PC-3 (cell line): ENCODE measurements around the gene CLEC17A. TPM values are rescaled to one million over a fixed set of nuclear protein-coding genes. Genes with fewer than 3 reads are reported as not detected.

ENCODE experiments used
- ATAC-seq: fragments of 200-7000 bp; cut with Tn5 transposase; 2 replicates; pipeline ENCODE4 v1.9.1; 2020; ENCODE audit warnings: mild to moderate bottlenecking, moderate library complexity
- BruUV-seq: library from RNA; stranded (reverse); fragments of 400-500 nt; replicated peaks from 2 replicates; lab custom pipeline; 2021; lab: Mats Ljungman, UMichigan
- CTCF ChIA-PET: fragments of 300-600 bp; sonication (Branson Sonifier 250); formaldehyde crosslinking; loops from one replicate; lab custom pipeline; 2022; ENCODE audit warnings: antibody characterized with exemption; lab: Charles Lee
- POLR2A ChIA-PET: fragments of 300-600 bp; sonication (Branson Sonifier 250); formaldehyde crosslinking; loops from one replicate; lab custom pipeline; 2022; ENCODE audit warnings: antibody characterized with exemption; ENCODE audit not compliant: unreplicated experiment; lab: Charles Lee
- DNase-seq: peaks from one replicate; pipeline ENCODE4 v3.0.0-alpha.2; 2015
- H2AFZ ChIP-seq: fragments of 300-600 bp; sonication (generic); 2 replicates; pipeline ENCODE4 v1.6.0; 2016; ENCODE audit warnings: antibody characterized with exemption, low read length
- H3F3A ChIP-seq: fragments of 300-600 bp; sonication (generic); one replicate; pipeline ENCODE4 v1.6.0; 2017; ENCODE audit warnings: antibody characterized with exemption, low read length, control low read depth, mild to moderate bottlenecking; ENCODE audit not compliant: unreplicated experiment
- H3K27ac ChIP-seq: fragments of 300-600 bp; sonication (generic); 2 replicates; pipeline ENCODE4 v1.5.1; 2016; ENCODE audit warnings: mild to moderate bottlenecking, low read length
- H3K27me3 ChIP-seq: fragments of 300-600 bp; sonication (generic); 2 replicates; pipeline ENCODE4 v1.6.1; 2016; ENCODE audit warnings: low read length, mixed read lengths
- H3K36me3 ChIP-seq: fragments of 300-600 bp; sonication (generic); 2 replicates; pipeline ENCODE4 v1.6.1; 2016; ENCODE audit warnings: low read depth, mixed run types, low read length, mixed read lengths
- H3K4me1 ChIP-seq: fragments of 300-600 bp; sonication (generic); 2 replicates; pipeline ENCODE4 v1.5.1; 2016; ENCODE audit warnings: low read length; ENCODE audit not compliant: insufficient read depth
- H3K4me2 ChIP-seq: fragments of 300-600 bp; sonication (generic); 2 replicates; pipeline ENCODE4 v1.6.0; 2016; ENCODE audit warnings: low read length
- H3K4me3 ChIP-seq: fragments of 300-600 bp; sonication (generic); 2 replicates; pipeline ENCODE4 v1.5.1; 2016; ENCODE audit warnings: mild to moderate bottlenecking, low read length, mixed read lengths
- H3K79me2 ChIP-seq: fragments of 300-600 bp; sonication (generic); 2 replicates; pipeline ENCODE4 v1.6.1; 2017; ENCODE audit warnings: low read length, mixed read lengths
- H3K9ac ChIP-seq: fragments of 300-600 bp; sonication (generic); 2 replicates; pipeline ENCODE4 v1.6.0; 2016; ENCODE audit warnings: mild to moderate bottlenecking, low read length
- H3K9me2 ChIP-seq: fragments of 300-600 bp; sonication (generic); replicated peaks from 2 replicates; pipeline ENCODE4 v1.6.1; 2016; ENCODE audit warnings: mixed run types, low read length, mixed read lengths
- H3K9me3 ChIP-seq: fragments of 300-600 bp; sonication (generic); 2 replicates; pipeline ENCODE4 v1.6.1; 2016; ENCODE audit warnings: low read length, mixed read lengths
- H4K20me1 ChIP-seq: fragments of 300-600 bp; sonication (generic); 2 replicates; pipeline ENCODE4 v1.6.1; 2016; ENCODE audit warnings: low read length, mixed read lengths
- EZH2 ChIP-seq: fragments of 300-600 bp; sonication (generic); IDR thresholded peaks from one replicate; pipeline ENCODE4 v1.6.1; 2017; ENCODE audit warnings: antibody characterized with exemption, mild to moderate bottlenecking, low read length; ENCODE audit not compliant: unreplicated experiment
- EZH2phosphoT487 ChIP-seq: fragments of 300-600 bp; sonication (generic); IDR thresholded peaks from 2 replicates; pipeline ENCODE4 v1.6.1; 2018; ENCODE audit warnings: mild to moderate bottlenecking, antibody characterized with exemption, low read length, borderline replicate concordance
- intact Hi-C: fragments of 100-400 bp; cut with micrococcal nuclease; formaldehyde crosslinking; loops from 2 replicates; pipeline ENCODE4 v1.9.0; 2023
- total RNA-seq: library from RNA; depleted of rRNA; stranded (reverse); fragments of >200 nt; gene quantifications from 2 replicates; pipeline ENCODE4 v1.2.3, GENCODE V29; 2014
- TF ChIP-seq, protein P1 (sequence below): fragments of 300-600 bp; sonication (generic); conservative IDR thresholded peaks from 2 replicates; pipeline ENCODE4 v1.5.1; 2017; ENCODE audit warnings: antibody characterized with exemption, low read depth, mild to moderate bottlenecking, low read length

The CLEC17A gene
- total RNA-seq, 1 experiment from 2014 or later, result not detected

DNA sequence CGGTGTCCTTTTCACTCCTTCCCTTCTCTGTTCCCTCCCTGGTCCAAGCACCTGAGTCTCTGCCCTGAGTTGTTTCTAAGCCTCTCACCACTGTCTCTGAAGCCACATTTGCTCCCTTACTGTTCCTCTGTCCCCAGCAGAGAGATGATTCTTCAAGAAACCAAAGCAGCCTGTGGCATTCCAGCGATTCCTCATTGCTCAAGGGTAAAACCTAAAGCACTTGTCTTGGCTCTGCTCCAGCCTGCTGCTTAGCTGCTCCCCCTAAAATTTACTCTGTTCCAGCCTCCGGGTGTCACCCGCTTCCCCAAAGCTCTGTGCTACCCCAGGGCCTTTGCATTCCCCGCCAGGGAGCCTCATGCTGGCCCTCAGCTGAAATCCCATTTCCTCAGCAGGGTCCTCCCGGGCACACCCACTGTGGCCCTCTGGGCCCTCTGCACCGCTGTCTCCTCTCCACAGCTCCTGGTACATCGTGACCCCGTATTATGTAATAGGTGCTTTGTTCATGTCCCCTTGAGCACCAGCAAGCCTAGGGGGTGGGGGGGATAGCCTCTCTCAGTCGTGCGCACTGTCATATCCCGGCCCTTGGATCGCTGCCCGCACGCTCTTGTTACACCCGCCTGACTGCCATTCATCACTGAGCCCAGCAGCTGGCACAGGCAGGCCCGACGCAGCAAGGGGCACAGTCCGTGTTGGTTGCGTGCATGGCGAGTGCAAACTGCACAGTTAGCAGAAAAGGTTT is 37.7 kb upstream of the CLEC17A start:
- Histone ChIP-seq H4K20me1 (no peaks in the 10 kb centered on the region), H3F3A (no peaks in the 10 kb centered on the region), H2AFZ (no peak overlapping the region), H3K79me2 (peaks cover 67% of the 10 kb centered on the region), H3K27me3 (no peaks in the 10 kb centered on the region), H3K4me1 (peaks cover 3% of the 10 kb centered on the region), H3K27ac (no peak overlapping the region), H3K9me3 (no peaks in the 10 kb centered on the region), H3K9me2 (no peaks in the 10 kb centered on the region), H3K4me3 (no peak overlapping the region), H3K36me3 (no peaks in the 10 kb centered on the region; the same call in 1 of the 2 replicates), H3K9ac (no peak overlapping the region), H3K4me2 (no peak overlapping the region)
- intact Hi-C loops, result no loop called here
- ChIA-PET POLR2A (no interaction called here), CTCF (no interaction called here)
- TF ChIP-seq EZH2 (no peak), EZH2phosphoT487 (no peak)
- TF ChIP-seq, protein P1, sequence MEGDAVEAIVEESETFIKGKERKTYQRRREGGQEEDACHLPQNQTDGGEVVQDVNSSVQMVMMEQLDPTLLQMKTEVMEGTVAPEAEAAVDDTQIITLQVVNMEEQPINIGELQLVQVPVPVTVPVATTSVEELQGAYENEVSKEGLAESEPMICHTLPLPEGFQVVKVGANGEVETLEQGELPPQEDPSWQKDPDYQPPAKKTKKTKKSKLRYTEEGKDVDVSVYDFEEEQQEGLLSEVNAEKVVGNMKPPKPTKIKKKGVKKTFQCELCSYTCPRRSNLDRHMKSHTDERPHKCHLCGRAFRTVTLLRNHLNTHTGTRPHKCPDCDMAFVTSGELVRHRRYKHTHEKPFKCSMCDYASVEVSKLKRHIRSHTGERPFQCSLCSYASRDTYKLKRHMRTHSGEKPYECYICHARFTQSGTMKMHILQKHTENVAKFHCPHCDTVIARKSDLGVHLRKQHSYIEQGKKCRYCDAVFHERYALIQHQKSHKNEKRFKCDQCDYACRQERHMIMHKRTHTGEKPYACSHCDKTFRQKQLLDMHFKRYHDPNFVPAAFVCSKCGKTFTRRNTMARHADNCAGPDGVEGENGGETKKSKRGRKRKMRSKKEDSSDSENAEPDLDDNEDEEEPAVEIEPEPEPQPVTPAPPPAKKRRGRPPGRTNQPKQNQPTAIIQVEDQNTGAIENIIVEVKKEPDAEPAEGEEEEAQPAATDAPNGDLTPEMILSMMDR, result no peak
- no peak for ATAC-seq
- no TSS peak for BruUV-seq
- no peak for DNase-seq

DNA sequence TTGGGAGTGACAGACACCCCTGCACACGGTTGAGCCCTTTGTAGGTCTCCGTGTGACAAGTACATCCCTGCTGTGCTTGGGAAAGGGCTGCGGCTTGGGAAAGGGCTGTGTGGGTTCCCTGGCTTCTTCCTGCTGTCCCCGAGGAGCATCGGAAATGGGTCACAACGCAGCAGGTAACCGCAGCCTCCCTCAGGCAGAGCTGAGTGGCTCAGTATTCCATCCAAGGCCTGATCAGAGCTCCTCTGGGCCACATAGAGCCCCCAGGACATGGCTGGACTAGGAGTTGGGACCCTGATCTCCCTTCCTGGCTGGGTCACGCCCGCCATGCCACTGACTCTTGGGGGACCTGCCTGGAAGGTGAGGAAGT is 37.2 kb upstream of the CLEC17A start:
- Histone ChIP-seq H3K9ac (no peak overlapping the region), H2AFZ (no peak overlapping the region)

More for the DNA sequence above, 37.2 kb upstream of the CLEC17A start:
- ATAC-seq (no peak), DNase-seq (no peak)
- Histone ChIP-seq H3K27me3 (no peaks in the 10 kb centered on the region), H3K4me3 (no peak overlapping the region), H3K9me3 (no peaks in the 10 kb centered on the region), H3K36me3 (no peaks in the 10 kb centered on the region; the same call in 1 of the 2 replicates), H3K4me2 (no peak overlapping the region), H3K79me2 (peaks cover 66% of the 10 kb centered on the region), H4K20me1 (no peaks in the 10 kb centered on the region), H3K9me2 (no peaks in the 10 kb centered on the region), H3K27ac (no peak overlapping the region), H3K4me1 (peaks cover 9% of the 10 kb centered on the region), H3F3A (no peaks in the 10 kb centered on the region)
- ChIA-PET CTCF (no interaction called here), POLR2A (no interaction called here)
- intact Hi-C loops, result no loop called here
- BruUV-seq, result no TSS peak
- TF ChIP-seq EZH2phosphoT487 (no peak), EZH2 (no peak)
- TF ChIP-seq, protein P1, result no peak
